BJ (cell line): ENCODE results near the gene GAD1. TPM values are rescaled to one million over a fixed set of nuclear protein-coding genes. Genes with fewer than 3 reads are reported as not detected.

Experiments used
- CTCF ChIA-PET: fragments of 350-600 bp; formaldehyde crosslinking; extraction: SDS; loops from one replicate; lab custom pipeline; 2021; ENCODE audit warnings: antibody characterized with exemption, inconsistent platforms; lab: Yijun Ruan, JAX
- POLR2A ChIA-PET: fragments of 300-600 bp; sonication (Branson Sonifier 250); formaldehyde crosslinking; extraction: SDS; loops from one replicate; lab custom pipeline; 2021; ENCODE audit warnings: antibody characterized with exemption; lab: Charles Lee
- DNase-seq: peaks from one replicate; pipeline ENCODE4 v3.0.0-alpha.2; 2011; ENCODE audit warnings: low read depth
- H3K27me3 ChIP-seq: 2 replicates; pipeline ENCODE4 v1.6.0; 2011; ENCODE audit warnings: low read length; ENCODE audit not compliant: control insufficient read depth, insufficient read depth
- H3K36me3 ChIP-seq: 2 replicates; pipeline ENCODE4 v1.5.1; 2011; ENCODE audit warnings: low read length; ENCODE audit not compliant: control insufficient read depth, insufficient read depth
- H3K4me3 ChIP-seq: 2 replicates; pipeline ENCODE4 v1.5.1; 2011; ENCODE audit warnings: low read depth, mild to moderate bottlenecking, control low read depth, low read length
- polyA plus RNA-seq: library from polyadenylated mRNA; depleted of rRNA; stranded (reverse); fragments of >200 nt; gene quantifications from 2 replicates; pipeline ENCODE4 v1.2.3, GENCODE V29; 2011
- TF ChIP-seq, protein P1 (sequence below): IDR thresholded peaks from 2 replicates; pipeline ENCODE4 v1.5.1; 2011; ENCODE audit warnings: low read depth, mild to moderate bottlenecking, control low read depth, inconsistent platforms, low read length, moderate library complexity; ENCODE audit not compliant: insufficient read depth

The GAD1 gene
- polyA plus RNA-seq, 1 experiment, result 0.63 TPM

DNA sequence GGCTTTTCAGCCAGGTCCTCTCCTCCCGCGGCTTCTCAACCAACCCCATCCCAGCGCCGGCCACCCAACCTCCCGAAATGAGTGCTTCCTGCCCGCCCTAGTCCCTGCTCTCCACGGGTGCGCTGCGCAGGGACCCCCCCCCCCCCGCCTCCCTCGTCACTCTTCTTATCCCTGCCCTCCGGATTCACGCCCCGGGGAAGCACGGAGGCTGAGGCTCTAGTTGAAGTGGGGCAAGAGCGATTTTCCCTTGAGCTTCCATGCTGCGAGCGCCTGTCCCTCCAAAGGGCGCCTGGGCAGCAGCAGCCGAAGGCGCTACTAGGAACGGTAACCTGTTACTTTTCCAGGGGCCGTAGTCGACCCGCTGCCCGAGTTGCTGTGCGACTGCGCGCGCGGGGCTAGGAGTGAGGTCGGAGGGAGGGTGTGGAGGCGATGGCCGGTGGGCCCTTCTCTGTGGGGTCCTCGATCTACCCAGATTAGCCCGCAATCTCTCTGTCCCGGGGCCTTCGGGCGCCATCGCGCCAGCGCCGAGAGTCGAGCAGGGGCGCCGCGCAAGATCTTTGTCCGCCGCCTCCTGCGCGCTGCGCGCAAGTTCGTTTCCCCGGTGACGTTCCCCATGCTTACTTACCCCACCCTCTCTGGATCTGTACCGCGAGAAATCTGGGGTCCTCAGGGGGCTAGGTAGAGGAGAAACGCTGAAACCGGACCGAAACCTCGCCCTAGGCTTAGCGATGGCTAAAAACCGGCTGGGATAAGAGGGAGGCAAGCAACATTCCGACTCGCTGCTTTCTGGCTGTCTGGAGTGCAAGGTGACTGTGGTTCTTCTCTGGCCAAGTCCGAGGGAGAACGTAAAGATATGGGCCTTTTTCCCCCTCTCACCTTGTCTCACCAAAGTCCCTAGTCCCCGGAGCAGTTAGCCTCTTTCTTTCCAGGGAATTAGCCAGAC, 677 bp downstream of the GAD1 start:
- H3K27me3 ChIP-seq, result peaks cover 66% of the 10 kb centered on the region
- TF ChIP-seq, protein P1, sequence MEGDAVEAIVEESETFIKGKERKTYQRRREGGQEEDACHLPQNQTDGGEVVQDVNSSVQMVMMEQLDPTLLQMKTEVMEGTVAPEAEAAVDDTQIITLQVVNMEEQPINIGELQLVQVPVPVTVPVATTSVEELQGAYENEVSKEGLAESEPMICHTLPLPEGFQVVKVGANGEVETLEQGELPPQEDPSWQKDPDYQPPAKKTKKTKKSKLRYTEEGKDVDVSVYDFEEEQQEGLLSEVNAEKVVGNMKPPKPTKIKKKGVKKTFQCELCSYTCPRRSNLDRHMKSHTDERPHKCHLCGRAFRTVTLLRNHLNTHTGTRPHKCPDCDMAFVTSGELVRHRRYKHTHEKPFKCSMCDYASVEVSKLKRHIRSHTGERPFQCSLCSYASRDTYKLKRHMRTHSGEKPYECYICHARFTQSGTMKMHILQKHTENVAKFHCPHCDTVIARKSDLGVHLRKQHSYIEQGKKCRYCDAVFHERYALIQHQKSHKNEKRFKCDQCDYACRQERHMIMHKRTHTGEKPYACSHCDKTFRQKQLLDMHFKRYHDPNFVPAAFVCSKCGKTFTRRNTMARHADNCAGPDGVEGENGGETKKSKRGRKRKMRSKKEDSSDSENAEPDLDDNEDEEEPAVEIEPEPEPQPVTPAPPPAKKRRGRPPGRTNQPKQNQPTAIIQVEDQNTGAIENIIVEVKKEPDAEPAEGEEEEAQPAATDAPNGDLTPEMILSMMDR, result no peak
- POLR2A ChIA-PET, result no interaction called here
- no peaks in the 10 kb centered on the region for H3K36me3 ChIP-seq
- no peak for DNase-seq
- H3K4me3 ChIP-seq, result peak overlapping the region; percentile 46
- CTCF ChIA-PET, result interaction anchor here (0.6 to 5.9 kb wide), 6 partner anchors 56 to 841 kb away, joined by 3 to 69 read pairs (median 6); no protein-coding TSS in a partner anchor

DNA sequence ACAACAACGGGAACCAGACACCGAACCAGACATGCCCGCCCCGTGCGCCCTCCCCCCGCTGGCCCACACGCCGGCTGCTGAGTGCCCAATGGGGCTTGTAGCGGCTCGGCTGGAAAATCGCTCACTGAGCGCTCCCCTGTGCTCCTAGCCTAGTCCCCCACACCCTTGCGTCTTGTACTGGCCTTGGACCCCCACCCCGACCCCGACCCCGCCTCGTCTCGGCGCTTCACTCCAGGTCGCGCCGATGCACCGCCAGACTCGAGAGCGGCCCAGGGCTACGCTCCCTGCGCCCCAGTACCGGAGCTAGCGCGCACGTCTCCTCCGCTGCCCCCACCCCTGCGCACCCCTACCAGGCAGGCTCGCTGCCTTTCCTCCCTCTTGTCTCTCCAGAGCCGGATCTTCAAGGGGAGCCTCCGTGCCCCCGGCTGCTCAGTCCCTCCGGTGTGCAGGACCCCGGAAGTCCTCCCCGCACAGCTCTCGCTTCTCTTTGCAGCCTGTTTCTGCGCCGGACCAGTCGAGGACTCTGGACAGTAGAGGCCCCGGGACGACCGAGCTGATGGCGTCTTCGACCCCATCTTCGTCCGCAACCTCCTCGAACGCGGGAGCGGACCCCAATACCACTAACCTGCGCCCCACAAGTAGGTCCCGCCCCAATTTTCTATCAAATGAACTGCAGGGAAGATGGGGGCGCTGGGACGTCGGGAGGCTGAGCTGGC, 1.5 kb downstream of the GAD1 start:
- TF ChIP-seq, protein P1, result no peak
- no peaks in the 10 kb centered on the region for H3K36me3 ChIP-seq
- ChIA-PET CTCF (no interaction called here), POLR2A (no interaction called here)
- peaks cover 69% of the 10 kb centered on the region for H3K27me3 ChIP-seq
- no peak for DNase-seq
- H3K4me3 ChIP-seq, result peak overlapping the region; percentile 46

DNA sequence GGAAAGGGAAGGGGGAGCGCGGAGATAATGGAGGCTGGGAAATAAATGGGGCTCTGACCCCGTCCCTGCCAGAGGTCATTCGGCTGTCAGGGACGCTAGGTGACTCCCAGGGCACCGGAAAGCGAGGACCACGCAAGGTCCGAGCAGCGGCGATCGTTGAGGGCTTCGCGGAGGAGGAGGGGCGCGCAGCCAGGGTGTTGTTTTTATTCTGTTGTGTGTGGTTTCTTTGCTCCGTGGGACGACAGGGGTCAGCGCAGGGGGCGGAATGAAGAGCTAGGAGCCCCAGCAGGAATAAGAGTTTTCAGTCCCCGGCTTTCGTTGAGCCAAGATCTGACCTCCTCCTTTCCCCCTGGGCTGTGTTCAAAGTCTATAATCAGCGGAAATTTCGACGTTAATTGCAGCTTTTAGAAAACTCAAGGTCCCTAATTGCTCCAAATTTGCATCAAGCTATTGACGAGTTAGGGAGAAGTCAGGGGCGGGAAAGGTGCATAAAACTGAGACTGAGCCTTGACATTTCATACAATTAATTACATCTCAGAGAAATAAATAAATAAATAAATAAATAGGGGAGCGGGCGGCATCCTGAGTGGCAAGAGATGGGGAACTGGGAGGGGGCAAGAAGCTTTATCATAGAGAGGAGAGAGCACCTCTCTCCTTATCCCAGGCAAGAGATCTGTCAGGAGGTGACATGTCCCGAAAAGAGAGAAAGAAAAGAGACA, 2.2 kb downstream of the GAD1 start:
- H3K36me3 ChIP-seq, result no peaks in the 10 kb centered on the region
- no peak for DNase-seq
- TF ChIP-seq, protein P1, result no peak
- CTCF ChIA-PET, result interaction anchor here (0.5 to 1.6 kb wide), 3 partner anchors 56 to 448 kb away, joined by 3 to 4 read pairs (median 3); no protein-coding TSS in a partner anchor
- POLR2A ChIA-PET, result no interaction called here
- H3K27me3 ChIP-seq, result peaks cover 67% of the 10 kb centered on the region
- H3K4me3 ChIP-seq, result peak overlapping the region; percentile 46; the same call in 1 of the 2 replicates

DNA sequence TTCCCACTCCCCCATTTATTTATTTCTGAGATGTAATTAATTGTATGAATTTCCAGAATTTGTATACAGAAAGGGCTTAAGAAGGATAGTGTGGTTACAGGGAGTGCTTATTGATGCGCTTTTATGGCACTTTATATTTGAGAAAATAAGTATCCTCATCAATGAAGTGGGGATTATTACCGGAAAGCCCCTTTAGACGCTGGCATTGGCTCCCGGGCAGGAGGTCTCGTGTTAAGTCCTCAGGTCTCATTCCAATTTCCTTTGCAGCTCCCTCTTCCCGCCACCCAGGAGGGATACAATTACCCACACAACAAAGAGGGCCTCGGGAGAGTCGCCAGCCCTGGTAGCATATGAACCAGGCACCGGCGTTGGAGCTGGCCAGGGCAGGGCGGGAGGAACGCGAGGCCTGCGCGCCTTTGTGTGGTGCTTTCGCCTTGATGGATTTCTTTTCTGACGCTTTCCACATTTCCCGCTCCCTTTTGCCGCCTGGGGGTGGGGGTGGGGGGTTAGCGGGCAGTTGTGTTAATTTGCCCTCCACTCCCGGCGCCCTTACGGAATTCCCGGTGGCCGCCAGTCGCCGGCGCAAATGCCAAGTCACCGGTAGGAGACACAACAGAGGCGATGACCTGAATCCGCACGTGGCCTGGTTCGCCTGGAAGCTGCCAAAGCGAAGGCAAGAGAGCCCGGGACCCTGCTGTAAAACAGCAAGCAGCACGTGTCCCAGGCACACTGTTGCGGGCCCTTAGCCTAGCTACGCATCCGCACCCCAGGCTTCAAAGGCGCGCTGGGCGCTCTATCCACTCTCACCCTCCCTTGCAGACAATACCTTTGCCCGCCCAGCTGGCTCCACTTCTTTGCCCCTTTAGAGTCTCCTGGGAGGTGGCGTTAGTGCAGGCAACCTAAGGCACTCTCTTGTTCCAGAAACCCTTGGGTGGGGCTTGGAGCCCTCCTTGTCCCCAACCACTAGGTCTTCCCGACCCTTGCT, 3.3 kb downstream of the GAD1 start:
- CTCF ChIA-PET, result interaction anchor here (1.2 to 1.6 kb wide), 3 partner anchors 53 to 411 kb away, joined by 3 to 4 read pairs (median 3); no protein-coding TSS in a partner anchor
- TF ChIP-seq, protein P1, result no peak
- Histone ChIP-seq H3K27me3 (peaks cover 67% of the 10 kb centered on the region), H3K36me3 (no peaks in the 10 kb centered on the region), H3K4me3 (no peak overlapping the region)
- DNase-seq, result no peak
- POLR2A ChIA-PET, result no interaction called here
